HPDE6-E6E7 (cell line): ENCODE data around the gene FGF3.

ENCODE experiments used
- DNase-seq: peaks from one replicate; pipeline ENCODE4 v3.0.0; 2011; ENCODE audit warnings: missing footprints; ENCODE audit errors: extremely low spot score

Gene FGF3

DNA sequence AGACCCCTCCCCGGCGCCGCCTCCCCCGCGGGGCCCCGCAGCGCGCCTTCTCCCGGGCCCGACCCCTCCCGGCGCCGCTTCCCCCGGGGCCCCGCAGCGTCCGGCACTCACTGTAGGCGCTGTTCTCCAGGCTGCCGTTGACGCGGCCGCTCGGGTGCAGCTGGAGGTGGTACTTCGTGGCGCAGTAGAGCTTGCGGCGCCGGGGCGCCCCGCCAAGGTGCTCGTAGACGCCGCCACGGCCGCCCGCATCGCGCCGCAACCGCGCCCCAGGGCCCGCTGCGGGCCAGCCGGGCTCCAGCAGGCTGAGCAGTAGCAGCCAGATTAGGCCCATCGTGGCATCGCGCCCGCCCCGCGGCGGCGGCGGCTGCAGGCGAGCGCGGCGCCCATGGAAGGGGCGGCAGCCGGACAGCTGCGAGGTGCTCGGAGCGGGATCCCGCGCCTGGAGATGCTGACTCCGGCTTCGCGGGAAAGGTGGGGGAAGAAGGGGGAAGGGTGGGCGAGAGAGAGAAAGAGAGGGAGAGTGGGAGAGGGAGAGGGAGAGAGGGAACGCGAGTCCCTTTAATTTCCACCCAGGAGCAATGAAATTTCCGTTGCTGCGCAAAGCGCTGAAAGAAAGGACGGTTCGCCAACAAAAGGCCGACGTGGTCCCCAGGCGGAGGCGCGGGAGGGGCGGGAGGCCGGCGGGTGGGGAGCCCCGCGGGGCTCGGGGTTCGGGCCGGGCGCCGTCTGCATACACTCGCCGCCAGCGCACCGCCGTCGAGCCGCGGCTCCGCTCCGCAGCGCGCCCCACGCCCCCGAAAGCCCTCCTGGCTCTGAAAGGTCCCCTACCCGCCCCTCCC, at the start of gene FGF3:
TSS of gene FGF3 (minus strand) at position 814 of the 839 bp plus-strand sequence. CDS start at position 331, 483 bp downstream.
- no peak for DNase-seq

DNA sequence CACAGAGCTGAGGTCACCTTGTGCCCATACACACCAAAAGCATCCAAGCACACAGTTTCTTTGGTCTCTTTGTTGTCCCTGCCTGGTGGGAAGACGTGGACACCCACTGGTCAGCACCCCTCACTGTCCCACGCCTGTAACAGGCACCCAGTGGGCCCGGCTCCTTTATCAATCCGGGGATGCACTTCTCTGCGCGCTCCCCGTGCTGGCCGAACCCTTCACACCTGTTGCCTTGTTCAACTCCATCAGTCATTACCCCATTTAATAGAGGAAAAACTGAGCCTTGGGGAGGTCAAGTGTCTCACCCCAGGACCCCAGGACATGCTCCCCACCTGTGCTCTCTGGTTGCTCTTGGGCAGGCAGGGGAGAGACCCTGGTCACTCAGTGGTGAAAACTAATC, 49.7 kb upstream of the FGF3 start:
- DNase-seq = no peak

DNA sequence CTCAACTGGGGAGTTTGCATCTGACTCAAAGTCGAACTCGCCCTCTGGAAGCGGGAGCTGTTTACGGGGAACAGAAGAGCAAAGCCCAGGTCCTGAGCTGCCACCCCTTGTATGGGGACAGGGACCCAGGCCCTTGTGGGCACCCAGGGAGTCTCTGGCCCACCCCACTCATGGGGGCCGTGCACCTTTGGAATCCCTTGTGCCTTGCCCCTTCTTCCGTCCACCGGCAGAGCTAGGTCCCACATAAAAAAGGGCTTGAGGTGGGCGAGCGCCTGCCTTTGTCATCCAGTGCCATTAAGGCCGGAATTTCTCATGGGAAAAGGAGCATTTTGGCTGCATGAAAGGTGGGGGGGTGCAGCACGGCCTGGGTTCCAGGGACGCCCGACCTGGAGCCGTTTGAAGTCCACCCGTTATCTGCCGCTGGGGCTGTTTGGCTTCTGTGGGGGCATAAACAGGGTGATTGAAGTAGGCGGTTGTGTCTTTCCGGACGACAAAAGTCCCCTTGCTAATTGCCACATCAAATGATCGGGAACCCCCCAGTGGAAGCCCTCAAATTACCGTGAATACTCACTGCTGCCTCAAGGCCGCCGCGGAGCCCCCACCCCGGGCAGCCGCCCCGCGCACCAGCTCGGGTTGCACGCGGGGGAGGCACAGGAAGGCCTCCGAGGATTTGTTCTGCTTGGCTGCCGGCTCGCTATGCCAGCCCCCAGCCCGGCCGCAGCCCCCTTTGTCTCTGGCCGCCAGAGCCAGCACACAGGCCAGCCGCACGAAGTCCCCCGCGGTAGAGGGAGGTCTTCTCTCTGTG, 49.0 kb upstream of the FGF3 start:
- no peak for DNase-seq

DNA sequence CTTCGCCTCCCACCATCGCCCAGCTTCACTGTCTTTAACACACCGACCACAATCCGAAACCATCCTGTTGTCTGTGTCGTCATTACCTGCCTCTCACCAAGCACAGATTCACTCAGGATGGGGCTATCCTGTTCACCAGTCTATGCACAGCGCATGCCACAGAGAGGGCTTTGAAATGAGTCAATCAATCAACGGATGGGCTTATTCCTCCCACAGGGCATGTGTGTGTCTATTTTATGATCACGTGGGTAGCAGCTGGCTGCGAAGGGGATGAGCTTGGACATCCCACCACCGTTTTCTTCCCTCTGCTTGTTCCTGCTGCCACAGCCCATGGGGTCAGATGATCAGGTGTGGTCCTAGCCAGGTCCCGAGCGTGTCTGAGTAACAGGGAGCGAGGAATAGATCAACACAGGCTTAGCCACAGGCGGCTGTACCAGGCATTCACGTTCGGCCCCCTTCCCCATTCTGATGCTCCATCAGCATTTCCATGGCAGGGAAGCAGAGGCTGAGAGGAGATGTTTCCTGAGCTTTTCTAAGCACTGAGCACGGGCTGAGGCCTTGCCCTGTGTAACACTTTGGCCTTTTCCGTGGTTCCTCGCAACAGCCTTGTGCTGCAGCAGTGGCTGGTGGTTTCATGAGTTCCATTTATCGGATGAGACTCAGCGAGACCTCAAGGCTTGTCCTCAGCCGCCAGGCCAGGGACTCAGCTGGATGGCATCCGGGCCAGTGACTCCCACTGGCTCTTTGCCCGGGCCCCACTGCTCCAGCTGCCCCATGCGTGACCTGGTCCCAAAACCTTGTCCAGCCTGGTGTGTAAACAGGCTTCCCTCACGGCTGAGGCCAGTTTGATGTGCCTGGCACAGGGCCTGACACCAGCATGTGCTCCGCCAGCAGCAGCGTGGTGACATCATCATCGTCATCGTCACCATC, 48.1 kb upstream of the FGF3 start:
- DNase-seq = no peak

GRCh38 chr11:69866648-69867047, 47.4 kb upstream of the FGF3 start:
- DNase-seq = no peak

DNA sequence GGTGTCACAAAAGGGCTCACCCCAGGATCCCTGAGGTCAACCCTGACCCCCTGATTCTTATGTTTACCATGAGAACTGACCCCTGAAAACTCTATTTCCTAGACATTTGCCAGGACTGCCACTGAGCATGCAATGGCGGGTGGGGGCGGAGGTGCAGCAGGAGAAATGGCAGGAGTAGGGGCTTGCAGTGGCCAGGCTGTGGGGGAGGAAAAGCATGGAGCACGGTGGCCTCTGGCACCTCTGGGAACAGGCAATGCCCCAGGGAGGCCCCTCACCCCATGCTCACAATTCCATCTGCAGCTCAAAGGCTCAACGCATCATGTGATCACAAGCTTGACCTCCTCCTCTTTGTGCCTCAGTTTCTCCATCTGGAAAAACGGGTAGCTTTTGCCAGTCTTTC, 46.5 kb upstream of the FGF3 start:
- no peak for DNase-seq

- DNase-seq = no peak
Measured at GRCh38 chr11:69864686-69865661, 45.8 kb upstream of the FGF3 start.

DNA sequence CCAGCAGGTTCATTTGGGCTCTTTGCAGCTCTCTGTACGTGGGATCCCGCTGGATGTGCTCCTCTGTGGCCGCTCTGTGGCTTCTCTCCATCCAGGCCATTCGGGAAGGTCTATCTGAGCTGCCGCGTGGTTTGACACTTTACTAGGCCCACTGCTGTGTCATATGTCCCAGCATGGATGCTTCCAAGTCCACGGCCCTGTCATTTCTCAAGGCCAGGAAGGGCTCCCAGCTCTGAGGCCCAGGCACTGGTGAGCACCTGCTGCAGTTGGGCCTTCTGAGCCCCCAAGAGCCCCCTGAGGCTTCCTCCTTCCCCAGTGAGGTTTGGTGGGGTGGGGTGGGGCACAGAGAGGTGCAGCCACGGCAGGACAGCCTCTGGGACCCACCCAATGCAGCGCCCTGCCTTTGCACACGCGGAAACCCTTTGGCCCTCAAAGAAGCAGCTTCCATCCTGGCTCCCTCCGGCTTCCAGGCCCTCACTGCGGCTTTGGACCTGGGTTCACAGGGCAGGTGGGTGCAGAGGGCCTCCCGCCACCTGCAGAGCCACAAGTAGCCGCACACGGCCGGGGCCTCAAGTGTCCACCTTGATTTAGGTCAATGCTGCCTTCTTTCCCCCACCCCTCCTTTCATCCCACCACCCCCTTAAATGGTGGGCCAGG, 44.5 kb upstream of the FGF3 start:
- no peak for DNase-seq

GRCh38 chr11:69862797-69863543, 43.8 kb upstream of the FGF3 start:
- no peak for DNase-seq

GRCh38 chr11:69862331-69862771, 43.1 kb upstream of the FGF3 start:
- no peak for DNase-seq

GRCh38 chr11:69861901-69862300, 42.7 kb upstream of the FGF3 start:
- no peak for DNase-seq

DNA sequence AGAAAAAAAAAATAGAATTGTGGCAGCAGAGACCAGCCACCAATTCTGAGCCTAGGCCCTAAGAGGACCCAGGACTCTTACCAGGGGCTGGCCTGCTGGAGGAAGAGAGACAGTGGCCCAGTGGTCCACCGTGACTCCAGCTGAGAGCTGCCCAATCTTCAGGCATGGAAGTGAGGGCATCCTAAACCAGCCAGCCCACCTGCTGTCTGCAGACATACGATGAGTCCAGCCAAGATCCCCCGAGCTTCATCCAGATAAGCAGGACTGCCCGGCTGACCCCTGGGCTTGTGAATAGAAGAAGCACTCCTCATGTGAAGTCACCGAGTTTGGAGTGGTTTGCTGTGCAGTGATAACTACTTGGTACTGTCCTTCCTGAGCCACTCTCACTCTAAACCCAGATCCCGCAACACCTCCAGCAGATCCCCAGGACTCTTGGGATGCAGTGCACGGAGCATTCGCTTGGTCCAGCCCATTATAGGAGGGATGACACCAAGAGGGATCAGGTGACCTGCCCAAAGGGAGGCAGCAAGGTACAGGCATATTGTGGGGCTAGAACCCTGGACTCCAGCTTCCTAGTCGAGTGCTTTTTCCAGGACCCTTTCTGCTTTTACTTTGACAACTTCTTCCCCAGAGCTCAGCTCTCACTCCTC, 41.7 kb upstream of the FGF3 start:
- no peak for DNase-seq

DNA sequence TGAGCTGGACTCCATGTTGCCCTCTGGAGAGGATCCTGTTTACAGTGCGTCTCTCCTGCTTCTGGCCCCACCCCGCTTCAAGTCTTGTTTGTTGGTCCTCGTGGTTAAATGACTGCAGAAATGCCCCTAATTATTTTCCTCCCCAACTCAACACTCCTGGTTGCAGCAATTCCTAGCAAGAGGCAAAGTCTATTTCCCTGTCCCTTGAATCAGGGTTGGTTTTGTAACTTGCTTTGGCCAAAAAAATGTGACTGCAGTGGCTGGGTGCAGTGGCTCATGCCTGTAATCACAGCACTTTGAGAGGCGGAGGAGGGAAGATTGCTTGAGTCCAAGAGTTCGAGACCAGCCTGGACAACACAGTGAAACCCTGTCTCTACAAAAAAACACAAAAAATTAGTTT, 41.0 kb upstream of the FGF3 start:
- no peak for DNase-seq

DNA sequence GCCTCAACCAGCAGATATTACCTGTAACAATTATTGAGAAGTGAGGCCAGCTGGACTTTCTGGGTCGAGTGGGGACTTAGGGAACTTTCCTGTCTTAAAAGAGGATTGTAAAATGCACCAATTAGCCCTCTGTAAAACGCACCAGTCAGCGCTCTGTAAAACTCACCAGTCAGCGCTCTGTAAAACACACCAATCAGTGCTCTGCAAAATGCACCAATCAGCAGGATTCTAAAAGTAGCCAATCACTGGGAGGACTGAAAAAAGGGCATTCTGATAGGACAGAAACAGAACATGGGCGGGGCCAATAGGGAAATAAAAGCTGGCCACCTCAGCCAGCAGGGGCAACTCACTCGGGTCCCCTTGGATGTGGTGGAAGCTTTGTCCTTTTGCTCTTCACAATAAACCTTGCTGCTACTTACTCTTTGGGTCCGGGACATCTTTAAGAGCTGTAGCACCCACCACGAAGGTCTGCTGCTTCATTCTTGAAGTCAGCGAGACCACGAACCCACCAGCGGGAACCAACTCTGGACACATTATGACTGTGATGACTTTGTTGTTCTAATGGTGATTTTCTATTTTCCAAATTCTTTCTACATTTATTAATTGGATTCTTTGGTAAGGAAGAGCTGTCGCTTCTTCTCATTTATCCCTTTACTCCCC, 40.2 kb upstream of the FGF3 start:
- DNase-seq = no peak

DNA sequence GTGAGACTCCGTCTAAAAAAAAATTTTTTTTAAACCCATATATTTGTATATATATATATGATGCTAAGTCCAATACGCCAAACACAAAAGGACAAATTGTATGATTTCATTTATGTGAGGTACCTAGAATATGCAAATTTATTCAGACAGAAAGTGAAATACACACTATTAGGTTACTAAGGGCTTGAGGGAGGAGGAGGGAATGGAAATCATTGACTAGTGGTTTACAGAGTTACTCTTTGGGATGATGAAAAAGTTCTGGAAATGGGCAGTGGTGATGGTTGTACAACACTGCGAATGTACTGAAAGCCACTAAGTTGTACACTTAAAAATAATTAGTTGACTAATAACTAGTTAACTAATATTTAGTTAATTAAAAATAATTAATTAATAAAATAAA, 36.2 kb upstream of the FGF3 start:
- DNase-seq = no peak

DNA sequence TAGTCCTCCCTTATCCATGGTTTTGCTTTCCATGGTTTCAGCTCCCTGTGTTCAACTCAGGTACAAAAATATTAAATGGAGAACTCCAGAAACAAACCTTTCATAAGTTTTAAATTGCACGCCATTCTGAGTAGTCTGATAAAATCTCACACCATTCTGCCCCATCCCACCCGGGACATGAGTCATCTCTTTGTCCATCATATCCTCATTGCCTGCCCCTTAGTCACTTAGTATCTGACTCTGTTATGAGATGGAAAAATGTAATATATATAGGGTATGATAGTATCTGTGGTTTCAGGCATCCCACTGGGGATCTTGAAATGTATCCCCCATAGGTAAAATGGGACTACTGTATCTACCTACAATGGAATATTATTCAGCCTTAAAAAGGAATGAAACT, 35.5 kb upstream of the FGF3 start:
- DNase-seq = peak; percentile 50

DNA sequence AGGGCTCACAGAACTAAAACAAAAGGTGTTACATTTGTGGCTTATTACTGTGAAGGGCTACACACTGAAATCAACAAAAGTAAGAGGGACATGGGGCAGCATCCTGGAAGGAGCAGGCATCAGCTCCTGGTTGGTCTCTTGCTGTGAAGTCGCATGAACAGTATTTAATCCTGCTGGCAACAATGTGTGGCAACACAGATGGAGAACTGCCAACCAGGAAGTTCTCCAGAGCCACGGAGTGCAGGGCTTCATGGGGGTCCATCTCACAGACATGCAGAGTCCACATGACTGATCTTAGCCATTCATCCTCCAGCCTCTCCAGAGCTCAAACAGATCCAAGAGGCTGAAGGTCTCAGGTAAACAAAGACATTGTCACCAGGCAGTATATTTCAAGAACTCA, 32.8 kb upstream of the FGF3 start:
- no peak for DNase-seq

DNA sequence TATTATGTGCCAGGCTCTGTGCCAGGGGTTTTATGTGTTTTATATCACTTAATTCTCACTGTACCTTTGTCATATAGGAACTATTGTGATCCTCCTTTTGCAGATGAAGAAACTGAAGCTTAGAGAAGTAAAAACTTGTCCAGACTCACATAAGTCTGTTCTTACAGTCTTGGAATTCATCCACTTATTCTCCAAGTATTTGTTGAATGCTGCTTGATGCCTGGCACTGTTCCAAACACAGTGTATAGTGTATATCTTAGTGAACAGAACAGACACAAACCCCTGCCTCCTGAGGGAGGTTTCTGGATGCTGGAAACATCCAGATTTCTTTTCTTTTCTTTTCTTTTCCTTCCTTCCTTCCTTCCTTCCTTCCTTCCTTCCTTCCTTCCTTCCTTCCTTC, 29.0 kb upstream of the FGF3 start:
- DNase-seq = no peak
